GM18873 (cell line): ENCODE data around the gene GNA14.
"Not testable (repeated sequence)": the region's sequence is repeated elsewhere in the genome, so short reads cannot be mapped to it uniquely, and the experiment has no call there.

Experiments used
- ATAC-seq: cut with Tn5 transposase; IDR thresholded peaks from one replicate; pipeline ENCODE4 v1.9.1; 2021; ENCODE audit warnings: mild to moderate bottlenecking, moderate library complexity, moderate number of reproducible peaks; ENCODE audit not compliant: unreplicated experiment, low FRiP score

GNA14 gene

DNA sequence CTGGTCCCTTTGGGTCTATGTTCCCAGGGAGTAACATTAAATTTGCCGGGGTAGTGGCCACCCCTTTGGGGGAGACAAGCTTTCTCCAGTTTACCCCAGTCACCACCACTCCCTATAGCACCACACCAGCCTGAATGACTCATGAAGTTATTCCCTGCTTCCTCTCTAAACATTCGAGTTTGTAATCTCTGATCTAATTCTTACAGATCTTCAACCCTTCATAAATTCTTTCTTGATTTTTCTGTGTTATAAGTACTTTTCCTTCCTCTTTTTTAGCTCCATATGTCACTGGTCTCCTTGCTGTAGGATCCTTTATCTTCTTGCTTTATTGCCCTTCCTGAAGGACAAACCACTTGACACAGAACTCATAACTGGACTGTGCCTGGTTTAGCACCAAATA, 55.6 kb downstream of the GNA14 start:
- no peak for ATAC-seq

DNA sequence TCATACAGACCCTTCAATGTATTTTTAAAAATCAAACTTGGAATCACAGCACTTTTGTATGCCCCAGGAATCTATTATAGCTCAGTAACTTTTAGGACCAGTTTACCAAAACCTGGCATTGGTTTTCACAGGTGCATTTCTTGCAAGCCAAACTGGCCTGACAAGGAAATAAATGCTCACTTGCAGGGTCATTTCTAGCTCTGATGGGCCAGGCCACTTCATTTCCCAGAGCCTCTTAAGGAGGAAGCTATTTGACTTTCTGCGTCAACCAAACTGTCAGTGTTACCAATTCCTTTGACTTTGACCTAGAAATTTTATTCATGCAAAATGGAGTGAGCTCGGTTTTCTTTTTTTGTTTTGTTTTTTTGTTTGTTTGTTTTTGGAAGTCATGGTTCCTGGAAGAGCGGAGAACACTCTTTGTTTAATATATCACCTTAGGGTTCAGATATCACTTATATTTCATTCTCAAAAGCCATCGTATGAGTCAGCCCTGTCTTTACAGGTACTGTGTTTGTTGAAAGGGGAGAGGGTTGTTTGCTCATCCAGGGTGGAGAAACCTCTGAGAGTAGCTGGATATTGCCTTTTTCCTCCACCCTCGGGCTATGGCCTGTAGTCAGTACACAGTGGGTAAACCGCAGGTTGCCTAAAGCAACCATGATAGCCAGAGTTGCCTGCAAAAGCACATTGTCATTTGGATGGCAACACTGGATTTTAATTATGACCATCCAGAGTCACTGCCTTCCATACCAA, 58.9 kb downstream of the GNA14 start:
- no peak for ATAC-seq

DNA sequence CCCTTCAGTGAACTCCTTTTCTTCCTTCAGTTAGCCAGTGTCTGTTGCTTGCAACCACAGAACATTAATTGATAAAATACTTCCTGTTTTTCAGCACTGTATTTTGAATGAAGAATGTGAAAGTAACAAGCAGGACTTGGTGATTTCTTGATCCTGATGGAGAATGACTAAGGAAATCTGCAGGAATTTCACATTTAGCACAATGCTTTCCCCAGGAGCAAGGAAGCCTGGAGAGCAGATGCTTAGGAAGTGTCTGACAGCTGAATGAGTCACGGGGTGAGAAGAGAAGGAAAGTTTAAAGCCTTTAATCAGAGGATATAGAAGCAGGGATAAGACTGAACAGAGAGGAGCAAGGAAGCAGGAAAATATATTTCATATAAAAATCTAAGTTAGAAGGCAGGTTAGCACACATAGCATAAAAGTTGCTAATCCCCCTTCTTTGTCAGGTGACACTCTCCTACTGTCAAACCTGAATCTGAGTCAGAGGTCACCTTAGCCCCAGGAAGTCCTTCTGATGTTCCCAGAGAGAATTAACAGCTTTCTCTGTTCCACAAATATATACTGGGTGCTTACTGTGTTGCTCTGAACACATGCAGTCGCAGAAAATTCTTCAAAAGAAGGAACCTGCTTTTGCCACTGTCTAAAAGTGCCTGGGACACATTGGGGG, 59.7 kb downstream of the GNA14 start:
- no peak for ATAC-seq

DNA sequence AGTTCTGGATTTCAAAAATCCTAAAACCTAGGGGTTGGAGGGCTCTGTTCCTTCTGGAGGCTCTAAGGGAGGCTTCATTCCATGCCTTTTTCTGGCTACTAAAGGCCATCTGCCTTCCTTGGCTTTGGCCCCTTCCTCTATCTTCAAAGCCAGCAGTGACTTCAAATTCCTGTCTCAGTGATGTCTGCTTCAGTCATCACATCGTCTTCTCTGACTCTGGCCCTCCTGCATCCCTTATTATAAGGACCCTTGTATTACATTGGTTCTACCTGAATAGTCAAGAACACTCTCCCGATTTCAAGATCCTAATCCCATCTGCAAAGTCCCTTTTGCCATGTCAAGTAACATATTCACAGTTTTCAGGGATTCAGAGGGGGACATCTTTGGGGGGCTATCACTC, 60.3 kb downstream of the GNA14 start:
- no peak for ATAC-seq

DNA sequence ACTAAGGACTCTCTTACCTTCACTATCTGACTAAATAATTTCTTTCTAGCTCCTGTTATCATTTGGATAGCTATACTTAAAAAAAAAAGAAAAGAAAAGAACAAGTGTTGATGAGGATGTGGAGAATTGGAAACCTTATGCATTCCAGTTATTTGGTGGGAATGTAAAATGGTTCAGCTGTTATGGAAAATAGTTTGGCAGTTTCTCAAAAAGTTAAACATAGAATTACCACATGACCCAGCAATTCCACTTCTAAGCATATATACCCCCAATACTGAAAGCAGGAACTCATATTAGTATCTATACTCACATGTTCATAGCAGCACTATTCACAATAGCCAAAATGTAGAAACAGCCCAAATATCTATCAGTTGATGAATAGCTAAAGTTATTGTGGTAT, 61.1 kb downstream of the GNA14 start:
- ATAC-seq = no peak

DNA sequence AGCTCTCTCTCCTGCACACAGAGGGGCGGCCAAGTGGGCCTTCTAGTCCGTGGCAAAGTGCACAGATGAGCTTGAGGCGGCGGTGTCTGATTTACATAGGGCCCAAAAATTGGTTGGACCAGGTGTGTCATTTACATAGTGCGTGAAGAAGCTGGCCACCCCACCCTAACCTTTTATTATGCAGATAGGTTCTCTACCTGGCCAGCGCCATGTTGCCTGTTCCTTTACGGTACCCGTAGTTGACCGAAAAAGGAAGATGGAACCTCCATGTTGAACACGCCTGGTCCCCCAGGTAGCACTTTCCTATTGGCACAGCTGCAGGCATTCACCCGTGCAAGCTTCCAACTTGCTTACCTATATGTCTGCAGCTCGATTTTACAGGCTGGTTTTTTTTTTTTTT, 61.5 kb downstream of the GNA14 start:
- ATAC-seq = no peak

DNA sequence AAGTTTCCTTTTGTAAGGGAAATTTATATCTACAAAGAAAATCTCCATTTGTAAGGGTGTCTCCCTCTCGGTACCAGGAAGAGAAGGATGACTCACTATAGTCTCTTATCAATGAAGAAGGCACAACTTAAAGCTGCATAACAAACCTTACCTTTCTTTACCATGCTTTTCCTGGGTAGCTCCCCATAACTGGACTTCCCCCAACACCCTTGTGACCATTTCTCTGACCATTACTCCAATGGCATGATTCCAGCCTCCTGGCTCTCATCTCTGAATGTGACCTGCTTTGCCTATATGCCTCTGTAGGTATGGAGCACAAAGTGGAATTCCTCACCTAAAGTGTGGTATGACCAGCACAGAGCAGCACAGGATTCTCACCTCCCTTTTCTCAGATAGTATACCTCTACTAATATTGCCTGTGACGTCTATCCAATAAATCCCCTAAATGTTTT, 62.8 kb downstream of the GNA14 start:
- ATAC-seq = no peak

DNA sequence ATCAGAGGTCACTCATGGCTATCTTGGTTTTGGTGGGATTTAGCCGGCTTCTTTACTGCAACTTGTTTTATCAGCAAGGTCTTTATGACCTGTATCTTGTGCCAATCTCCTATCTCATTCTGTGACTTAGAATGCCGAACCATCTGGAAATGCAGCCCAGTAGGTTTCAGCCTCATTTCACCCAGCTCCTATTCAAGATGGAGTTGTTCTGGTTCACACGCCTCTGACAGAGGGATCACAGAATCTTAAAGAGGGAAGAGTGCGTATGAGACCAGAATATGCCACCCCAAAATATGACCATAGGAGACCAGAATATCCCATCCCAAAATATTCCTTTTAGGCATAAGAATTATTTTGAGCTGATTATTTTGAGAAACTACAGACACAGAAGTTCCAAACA, 63.2 kb downstream of the GNA14 start:
- ATAC-seq = not testable (repeated sequence)

DNA sequence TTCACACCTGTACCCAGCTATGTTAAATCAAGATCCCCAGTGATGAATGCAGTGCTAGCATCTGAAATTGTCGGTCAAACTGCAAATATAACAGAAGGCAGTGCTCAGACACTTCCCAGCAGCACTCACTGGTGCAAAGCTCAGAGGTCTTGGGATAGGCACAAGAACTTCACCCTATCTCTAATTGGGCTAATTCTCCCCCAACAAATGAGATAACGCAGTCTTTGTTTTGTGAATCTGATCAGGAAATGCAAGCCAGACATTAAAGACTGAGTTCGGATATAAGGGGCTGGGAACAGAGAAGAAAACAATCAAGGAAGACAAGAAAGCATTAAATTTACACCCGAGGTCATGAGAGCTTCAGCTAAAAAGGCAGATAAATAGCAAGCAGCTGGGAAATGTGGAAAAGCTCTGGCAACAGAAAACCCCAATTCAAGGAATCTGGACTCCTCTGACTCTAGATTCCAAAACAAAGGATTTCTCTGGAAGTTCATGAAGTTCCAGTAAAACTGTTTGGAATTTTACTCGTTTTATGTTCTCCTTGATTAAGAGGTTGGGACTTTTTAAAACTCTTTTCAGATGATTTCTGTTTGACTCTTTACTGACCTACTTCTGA, 65.1 kb downstream of the GNA14 start:
- ATAC-seq = no peak

DNA sequence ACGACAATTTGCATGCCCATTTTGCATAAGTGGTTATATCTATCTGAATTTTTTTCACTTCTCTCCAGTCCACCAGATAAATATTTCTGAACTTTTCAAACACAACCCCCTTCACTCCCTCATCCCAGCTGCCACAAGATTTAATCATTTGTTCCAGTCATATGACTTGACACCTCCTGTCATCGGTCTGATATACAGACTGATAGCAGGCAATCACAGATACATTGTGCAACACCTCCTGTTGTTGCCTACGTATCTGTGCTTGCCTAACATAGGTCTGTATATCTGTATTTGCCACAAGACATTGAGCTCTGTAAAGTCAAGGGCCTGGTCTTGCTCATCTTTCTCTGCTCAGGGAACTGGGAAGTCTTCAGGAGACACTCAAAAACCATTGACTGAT, 65.6 kb downstream of the GNA14 start:
- no peak for ATAC-seq

DNA sequence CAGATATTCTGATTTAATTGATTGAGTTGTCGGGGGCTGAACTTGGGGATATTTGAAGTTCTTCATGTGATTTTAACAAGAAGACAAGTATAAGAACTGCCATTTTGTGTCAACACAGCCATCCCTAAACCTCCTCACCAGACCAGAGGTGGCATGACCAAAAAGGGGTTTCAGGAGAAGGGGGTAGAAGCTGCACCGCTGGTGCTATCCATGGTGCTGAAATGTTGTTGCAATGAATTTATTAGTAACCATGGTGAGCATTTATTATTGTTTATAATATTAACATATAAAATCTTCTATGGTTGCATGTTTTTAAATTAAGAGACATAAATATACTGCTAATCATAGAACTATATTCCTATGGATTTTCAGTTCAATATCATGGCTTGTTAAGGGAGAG, 72.3 kb downstream of the GNA14 start:
- ATAC-seq = no peak

DNA sequence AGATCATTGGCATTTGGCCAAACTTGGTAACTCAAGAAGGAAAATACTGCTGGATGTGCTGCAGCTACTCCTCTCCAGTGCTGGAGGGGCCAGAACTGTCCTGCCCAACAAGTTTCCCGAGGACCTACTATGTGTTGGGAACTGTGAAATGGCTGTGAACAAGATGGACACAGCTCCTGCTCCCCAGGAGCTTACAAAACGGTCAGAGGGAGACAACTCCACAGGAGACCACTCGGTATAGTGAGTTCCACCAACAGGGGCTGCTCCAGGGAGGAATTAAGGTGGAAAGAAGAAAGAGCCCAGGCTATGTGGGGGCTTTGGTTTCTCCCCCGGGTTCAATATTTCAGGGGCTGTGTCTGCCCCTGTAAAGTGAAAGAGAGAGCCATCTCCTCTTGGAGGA, 78.8 kb downstream of the GNA14 start:
- no peak for ATAC-seq

DNA sequence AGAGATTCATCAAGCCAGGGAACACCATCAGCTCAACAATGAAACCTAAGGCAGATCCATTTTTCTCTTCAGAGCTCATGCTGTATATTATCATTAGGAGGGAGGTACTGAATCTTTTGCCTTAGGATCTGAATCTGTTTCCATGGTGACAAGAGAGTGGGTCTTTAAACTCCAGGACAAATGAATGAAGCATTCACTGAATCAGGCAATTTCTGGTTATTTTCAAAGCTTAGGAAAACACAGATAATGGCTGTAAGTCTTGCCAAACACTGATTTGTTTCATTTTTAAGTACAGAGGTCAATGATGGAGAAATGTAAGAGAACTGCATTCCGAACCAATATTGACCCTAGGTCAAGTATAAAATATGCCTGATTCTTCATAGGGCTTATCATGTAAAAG, 84.9 kb downstream of the GNA14 start:
- ATAC-seq = no peak

DNA sequence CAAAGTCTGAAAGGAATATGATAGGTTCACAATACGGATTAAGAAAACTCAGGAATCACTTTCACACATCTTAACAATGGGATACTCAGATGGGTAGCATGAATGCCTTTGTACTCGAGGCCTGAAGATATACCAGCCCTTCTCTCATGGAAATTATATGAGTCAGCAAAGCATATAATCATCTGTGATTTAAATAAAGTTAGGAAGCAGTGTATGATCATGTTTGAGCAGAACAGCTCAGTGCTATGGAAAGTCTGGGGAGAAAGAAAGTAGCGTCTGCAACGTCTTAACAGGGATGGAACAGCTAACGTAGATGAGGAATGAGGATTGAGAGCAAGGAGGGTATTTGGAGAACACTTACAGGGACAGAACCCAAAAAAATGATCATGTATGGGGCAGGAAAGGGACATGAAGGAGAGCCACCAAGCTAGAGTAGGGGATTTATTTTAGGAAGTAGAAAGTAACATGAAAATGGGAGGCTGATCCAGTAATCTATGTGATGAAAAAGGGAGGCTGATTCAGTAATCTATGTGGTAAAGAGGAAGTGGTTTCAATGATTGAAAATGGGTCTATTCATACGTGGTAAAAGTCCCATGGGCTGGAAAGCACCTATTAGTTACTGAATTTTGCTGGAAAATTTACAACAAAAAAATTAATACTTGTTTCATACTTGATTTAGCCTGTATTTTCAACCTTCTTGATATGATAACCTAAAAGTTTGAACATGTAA, 85.9 kb downstream of the GNA14 start:
- ATAC-seq = no peak

DNA sequence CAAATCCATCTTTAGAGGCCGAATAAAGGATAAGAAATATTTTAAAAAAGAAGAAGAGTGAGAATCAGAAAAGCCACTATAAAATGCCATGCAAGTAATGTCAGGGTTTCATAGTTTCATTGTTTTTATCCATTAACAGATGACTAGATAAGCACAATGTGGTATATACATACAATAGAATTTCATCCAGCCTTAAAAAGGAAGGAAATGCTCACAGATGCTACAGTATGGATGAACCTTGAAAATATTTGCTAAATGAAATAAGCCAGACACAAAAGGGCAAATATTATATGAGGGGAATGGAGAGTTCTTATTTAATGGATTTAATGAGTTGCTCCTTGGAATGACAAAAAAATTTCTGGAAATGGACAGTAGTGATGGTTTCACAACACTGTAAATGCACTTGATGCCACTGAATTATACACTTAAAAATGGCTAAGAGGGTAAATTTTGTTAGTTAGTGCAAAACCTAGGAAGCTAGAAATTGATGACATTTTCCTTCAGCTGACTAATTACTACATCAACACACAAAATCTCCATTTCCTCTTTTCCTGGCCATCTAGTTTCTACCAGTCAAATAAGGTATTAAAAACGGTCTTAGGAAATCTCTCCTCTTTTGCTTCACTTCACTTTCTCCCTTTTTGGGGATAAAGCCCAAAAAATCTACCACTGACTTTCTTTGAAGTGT, 86.6 kb downstream of the GNA14 start:
- no peak for ATAC-seq

DNA sequence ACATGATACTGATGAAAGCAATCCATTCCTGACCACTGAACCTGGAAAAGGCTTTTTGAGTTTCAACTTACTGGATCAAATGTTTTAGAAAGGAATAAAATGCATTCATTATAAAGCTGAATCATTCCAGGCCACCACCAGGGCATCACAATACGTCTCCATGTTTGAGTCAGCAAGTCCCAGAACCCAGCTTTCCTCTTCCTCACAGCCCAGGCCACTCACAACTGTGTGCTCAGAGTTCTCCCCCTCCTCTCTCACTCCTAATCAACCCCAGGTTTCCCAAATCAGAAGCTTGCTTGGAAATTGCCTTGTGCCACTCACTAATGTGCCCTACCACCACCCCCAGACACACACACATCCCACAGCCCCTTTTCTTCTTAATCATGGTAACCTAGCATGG, 91.7 kb downstream of the GNA14 start:
- ATAC-seq = no peak

DNA sequence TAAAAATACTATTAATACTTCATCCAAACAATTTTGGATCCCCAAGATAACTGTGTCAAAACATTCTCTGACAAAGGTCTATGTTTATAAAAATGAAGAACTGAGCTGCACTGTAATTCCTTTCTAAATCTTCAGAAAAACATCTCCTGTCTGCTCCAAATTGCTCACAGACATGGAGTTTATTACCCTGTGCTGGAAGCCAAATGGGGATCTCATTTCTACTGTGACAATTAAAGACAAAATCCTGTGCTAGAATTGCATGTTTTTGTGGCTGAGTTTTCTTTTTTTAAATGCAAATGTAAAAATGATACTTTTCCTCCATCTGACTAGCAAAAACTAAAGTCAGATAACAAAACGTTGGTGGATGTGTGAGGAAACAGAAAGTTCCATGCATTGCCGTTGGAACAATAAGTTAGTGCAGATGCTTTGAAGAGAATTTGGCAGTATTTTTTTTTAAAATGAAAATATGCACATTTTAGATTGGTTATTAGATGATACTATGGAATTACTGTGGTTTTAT, 93.5 kb downstream of the GNA14 start:
- ATAC-seq = no peak

DNA sequence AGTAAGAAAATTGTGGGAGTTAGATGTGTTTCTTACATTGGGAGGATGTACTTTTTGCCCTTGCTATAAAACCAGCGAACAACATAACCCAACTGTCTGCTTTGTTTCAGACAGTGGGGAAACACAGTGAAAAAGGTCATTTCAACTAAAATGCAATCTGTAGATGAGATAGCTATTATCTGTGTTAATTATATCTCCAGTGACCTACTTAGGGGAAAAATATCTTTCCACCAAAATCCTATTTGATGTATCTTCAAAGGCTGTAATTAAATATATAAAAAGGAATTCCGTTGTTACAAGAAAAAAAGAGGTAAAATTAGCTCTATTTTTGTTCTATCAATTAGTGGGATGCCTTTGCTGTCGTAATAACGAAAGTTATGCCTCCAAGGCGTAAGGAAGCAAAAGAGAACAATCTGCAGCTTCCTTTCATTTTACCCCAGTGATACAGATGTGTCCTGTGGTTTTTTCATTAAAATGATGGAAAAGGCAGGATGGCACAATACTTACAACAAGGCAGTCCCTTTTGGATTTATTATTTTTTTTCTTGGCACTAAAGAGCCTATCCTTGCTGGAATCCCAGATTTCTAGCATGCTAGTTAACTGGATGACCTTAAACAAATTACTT, 100.9 kb downstream of the GNA14 start:
- ATAC-seq = no peak

DNA sequence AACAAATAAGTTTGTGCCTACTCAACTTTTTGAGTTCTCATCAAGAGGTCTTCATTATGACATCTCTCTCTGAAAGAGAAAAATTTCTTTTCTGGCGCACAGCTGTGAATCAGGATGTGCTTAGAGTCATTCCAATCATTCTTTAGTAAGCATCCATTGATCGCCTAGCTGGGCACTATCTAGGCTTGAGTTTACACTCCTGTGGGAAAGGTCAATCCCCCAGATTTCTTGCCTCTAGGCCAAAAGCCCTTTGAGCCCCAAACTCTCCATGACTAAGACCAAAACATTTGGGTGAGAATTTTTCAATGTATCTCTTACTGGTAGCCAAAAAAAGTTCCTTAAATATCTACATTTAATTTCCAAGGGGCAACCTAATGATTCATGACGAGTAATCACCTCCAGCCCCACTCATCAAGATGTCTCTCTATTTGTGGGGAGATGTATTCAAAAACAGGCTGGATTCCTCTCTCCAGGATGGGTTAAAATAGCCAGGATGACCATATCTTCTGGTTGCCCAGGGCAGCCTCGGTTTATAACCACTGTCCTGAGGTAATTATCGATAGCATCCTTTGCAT, 101.7 kb downstream of the GNA14 start:
- ATAC-seq = no peak

DNA sequence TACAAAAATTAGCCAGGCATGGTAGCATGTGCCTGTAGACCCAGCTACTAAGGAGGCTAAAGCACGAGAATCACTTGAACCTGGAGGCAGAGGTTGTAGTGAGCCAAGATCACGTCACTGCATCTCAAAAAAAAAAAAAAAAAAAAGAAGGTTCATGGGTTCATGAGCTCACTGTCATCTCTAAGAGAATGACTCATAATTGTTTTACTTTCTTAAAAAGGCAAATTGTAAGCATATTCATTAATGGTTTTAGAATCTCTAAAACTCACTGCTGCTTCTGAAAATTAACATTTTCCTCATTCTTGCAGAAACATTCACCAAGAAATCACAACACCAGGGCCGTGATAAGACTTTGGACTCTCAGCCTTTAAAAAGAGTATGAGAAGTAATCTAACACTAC, 103.6 kb downstream of the GNA14 start:
- no peak for ATAC-seq
